ENCODE measurements around the gene TMBIM4.
"Not testable (repeated sequence)": the region's sequence is repeated elsewhere in the genome, so short reads cannot be mapped to it uniquely, and the experiment has no call there.

TMBIM4 gene

GRCh38 chr12:66184822-66185221, 15.0 kb upstream of the TMBIM4 start:
- not testable (repeated sequence) for DNase-seq, ATAC-seq

- ATAC-seq: no peak
- DNase-seq: no peak
These were observed 13.2 kb upstream of the TMBIM4 start for GRCh38 chr12:66182956-66183355.

DNA sequence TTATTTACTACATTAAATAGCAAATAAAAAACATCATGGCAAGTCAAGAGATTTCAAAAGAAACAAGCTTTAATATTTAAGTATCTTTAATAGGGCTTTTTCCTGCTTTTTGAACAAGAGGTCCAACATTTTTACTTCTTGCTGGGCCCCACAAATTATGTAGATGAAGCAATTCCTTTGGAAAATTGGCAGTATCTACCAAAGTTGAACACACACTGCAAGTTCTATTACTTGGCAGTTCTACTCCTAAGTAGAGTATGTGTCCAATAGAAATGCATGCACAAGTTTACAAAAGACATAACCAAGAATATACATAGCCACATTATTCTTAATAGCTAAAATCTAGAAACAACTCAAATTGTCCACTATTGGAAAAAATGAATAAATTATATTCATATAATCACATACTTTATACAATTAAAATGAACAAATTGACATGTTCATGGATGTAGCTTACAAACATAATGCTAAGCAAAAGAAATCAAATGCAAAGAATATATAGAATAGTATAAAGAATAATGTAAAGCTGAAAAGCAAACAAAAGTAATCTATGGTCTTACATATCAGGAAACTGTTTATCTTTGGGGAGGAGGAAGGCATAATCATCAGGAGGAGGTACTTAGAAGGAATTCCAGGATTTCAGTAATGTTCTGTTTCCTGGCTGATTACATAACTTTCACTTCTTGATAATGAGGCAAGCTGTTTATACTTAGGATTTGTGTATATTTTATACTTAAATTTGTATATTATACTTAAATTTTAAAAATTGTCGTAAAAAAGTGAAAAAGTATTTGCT, 6.5 kb upstream of the TMBIM4 start:
- ATAC-seq (no peak), DNase-seq (no peak)

DNA sequence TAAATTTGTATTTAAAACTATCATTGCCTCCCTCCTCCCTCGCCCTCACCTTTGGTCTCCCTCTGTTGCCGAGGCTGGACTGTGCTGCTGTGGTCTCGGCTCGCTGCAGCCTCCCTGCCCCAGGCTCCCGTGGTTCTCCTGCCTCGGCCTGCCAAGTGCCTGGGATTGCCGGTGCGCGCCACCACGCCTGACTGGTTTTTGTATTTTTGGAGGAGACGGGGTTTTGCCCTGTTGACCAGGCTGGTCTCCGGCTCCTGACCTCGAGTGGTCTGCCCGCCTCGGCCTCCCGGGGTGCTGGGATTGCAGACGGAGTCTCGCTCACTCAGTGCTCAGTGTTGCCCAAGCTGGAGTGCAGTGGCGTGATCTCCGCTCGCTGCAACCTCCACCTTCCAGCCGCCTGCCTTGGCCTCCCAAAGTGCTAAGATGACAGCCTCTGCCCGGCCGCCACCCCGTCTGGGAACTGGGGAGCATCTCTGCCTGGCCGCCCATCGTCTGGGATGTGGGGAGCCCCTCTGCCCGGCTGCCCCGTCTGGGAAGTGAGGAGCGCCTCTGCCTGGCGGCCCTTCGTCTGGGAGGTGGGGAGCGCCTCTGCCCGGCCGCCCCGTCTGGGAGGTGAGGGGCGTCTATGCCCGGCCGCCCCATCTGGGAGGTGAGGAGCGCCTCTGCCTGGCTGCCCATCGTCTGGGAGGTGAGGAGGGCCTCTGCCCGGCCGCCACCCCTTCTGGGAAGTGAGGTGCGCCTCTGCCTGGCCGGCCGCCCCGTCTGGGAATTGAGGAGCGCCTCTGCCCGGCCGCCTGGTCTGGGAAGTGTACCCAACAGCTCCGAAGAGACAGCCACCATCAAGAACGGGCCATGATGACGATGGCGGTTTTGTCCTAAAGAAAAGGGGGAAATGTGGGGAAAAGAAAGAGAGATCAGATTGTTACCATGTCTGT, 4.9 kb upstream of the TMBIM4 start:
- ATAC-seq, DNase-seq: not testable (repeated sequence)

DNA sequence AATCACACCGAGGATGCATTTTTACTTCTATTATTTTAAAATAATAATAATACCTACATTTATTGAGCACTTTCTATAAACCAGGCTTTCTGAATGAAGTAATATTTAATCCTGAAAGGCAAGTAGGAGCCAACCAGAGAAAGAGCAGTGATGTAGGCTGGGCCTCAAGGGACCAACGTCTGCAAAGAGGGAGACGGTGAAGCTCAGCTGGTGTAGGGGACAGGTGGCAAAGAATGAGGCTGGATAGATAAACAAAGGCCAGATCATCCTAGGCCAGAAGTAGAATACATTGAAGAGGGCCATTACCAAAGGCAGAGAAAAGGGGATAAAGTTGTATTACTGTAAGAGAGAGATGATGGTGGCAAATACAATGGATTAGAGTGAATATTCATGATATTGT, 810 bp upstream of the TMBIM4 start:
- ATAC-seq: no peak
- no peak for DNase-seq

DNA sequence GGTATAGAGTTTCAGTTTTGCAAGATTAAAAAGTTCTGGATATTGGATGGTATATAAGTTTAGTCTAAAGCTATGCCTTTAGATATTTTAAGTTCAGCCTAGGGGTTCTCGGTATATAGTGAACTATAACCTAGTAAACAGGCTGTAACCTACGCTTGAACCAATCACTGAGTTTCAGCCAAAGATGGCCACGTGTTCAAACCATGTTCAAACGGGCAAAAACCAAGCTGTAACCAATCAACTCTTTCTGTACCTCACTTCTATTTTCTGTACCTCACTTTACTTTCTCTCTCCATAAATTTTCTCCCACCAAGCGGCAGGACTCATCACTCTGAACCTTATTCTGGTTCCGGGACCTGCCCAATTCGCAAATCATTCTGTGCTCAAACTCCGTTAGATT, 1.4 kb downstream of the TMBIM4 start:
- ATAC-seq: no peak

DNA sequence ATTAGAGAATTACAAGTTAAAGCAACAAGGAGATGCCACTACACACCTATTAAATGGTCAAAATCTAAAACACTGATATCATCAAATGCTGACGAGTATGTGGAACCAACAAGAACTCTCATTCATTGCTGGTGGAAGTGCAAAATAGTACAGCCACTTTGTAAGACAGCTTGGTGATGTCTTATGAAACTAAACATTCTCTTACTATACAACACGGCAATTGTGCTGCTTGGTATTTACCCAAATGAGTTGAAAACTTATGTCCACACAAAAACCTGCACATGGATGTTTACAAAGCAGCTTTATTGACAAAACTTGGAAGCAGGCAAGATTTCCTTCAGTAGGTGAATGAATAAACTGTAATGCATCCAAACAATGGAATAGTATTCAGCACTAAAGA, 3.2 kb downstream of the TMBIM4 start:
- DNase-seq (no peak), ATAC-seq (no peak)

More for the DNA sequence above, 1.4 kb downstream of the TMBIM4 start:
- DNase-seq: no peak

GRCh38 chr12:66165141-66165540, 4.7 kb downstream of the TMBIM4 start:
- ATAC-seq (no peak), DNase-seq (no peak)

DNA sequence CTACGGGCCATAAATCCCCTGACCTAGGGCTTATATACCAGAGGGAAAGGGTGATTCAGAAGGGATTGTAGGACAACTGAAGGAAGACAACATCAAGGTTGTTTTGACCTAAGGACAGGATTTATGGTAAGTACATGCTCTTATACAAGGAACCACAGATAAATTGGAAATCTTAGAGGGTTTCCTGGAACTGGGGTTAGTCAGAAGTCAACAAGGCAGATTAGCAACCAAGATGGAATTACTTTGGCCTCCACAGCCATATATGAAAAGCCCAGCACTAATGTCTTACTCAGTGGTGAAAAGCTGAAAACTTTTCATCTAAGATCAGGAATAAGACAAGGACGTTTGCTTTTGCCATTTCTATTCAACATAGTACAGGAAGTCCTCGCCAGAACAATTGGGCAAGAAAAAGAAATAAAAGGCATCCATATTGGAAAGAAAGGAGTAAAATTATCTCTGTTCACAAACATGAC, 5.4 kb downstream of the TMBIM4 start:
- ATAC-seq: no peak
- DNase-seq: no peak

DNA sequence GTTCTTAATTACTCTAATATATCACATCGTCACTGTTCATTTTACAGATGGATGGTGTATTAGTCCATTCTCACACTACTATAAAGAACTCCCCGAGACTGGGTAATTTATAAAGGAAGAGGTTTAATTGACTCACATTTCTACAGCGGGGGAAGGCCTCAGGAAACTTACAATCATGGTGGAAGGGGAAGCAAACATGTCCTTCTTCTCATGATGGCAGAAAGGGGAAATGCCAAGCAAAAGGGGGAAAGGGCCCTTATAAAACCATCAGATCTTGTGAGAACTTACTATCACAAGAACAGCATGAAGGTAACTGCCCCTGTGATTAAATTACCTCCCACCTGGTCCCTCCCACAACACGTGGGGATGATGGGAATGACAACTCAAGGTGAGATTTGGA, 6.5 kb downstream of the TMBIM4 start:
- ATAC-seq: no peak

GRCh38 chr12:66162701-66163100, 7.1 kb downstream of the TMBIM4 start:
- ATAC-seq (no peak), DNase-seq (no peak)

More for the DNA sequence above, 6.5 kb downstream of the TMBIM4 start:
- DNase-seq: no peak

DNA sequence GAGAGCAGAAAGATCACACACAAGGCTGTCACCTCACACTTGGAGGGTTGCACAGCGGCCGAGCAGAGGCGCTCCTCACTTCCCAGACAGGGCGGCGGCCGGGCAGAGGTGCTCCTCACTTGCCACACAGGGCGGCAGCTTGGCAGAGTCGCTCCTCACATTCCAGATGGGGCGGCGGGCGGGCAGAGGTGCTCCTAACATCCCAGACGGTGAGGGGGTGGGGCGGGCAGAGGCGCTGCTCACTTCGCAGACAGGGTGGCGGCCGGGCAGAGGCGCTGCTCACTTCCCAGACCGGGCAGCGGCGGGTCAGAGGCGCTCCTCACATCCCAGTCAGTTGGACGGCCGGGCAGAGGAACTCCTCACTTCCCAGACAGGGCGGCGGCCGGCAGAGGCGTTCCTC, 9.1 kb downstream of the TMBIM4 start:
- DNase-seq: no peak
- no peak for ATAC-seq

DNA sequence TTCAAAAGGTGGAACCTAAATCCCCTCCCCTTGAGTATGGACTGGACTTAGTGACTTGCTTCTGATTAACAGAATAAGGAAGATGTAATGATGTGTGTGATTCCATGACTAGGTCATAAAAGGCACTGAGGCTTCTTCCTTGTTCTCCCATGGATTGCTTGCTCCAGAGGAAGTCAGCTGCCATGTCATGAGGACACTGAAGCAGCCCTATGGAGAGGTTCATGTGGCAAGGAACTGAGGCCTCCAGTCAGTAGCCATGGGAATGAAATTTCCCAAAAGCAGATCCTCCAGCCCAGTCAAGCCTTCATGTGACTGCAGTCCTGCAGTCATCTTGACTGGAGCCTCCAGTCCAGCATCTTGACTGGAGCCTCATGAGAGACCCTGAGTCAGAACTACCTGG, 10.7 kb downstream of the TMBIM4 start:
- DNase-seq (no peak), ATAC-seq (no peak)

DNA sequence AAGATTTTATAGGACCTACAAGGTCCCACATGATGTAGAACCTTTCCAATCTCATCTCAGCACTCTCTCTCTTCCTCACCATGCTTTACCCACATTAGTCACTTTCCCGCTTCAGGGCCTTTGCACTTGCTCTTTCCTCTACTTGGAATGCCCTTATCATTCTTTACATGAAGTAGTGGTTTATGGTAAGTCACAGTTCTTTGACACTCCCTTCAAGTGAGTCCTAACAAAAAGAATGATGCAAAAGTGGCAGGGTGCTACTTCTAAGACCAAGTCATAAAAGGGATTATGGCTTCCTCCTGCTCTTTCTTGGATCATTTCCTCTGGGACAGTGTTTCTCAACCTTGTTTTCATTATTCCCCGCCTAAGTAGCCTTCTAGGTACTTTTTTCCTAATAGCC, 13.1 kb downstream of the TMBIM4 start:
- no peak for ATAC-seq
- DNase-seq: no peak

DNA sequence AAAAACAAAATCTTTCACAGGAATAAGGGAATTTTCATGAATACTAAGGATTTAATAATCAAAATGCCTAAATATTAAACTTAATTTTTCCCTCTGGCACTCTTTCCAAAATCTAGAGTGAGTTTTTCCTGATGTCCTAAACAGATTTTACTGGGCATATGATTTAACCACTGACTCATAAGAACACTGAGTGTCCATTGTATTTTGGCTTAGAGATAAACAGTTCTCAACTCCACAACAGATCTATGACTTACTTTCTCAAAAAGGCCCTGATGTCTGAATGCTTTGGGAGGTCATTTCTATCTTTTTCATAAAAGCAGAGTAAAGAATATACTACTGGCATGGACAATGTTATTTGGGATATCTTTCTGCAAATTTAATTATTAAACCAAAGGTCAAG, 15.0 kb downstream of the TMBIM4 start:
- DNase-seq: no peak
- ATAC-seq: no peak

- no peak for DNase-seq
- no peak for ATAC-seq
These were observed 17.1 kb downstream of the TMBIM4 start for GRCh38 chr12:66152732-66153131.

DNA sequence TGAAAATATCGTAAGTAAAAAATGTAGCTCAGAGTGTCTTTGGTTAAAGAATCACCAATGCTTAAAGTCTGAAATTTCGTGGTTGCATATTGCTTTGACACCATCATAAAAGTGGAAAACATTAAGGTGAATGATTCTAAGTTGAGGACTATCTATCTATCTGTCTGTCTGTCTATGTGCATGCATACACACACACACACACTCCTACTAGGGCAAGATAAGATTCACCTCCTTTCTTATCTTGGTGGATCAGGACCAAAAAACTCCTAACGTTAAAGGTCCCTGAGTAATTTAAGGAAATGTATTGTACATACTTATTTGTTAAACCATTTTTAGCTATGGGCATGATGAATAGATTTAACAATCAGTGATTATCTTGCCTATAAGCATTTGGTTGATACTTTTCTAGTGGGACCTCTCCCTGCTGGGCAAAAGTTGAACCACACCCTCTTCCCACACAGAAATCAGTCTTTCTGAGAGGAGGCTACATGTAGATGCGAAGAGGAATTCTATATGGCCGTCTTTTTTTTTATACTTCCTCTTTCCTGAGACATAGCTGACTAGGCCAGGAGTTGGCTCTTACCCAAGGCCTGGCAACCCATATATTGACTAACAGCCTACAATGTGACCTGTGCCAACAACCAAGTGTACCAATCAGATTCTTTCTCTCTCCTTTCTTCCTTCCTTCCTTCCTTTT, 19.9 kb downstream of the TMBIM4 start:
- ATAC-seq (no peak), DNase-seq (no peak)

- no peak for DNase-seq
- no peak for ATAC-seq
These were observed 24.7 kb downstream of the TMBIM4 start for GRCh38 chr12:66144791-66145754.

GRCh38 chr12:66143868-66144267, 25.9 kb downstream of the TMBIM4 start:
- ATAC-seq (no peak), DNase-seq (no peak)

DNA sequence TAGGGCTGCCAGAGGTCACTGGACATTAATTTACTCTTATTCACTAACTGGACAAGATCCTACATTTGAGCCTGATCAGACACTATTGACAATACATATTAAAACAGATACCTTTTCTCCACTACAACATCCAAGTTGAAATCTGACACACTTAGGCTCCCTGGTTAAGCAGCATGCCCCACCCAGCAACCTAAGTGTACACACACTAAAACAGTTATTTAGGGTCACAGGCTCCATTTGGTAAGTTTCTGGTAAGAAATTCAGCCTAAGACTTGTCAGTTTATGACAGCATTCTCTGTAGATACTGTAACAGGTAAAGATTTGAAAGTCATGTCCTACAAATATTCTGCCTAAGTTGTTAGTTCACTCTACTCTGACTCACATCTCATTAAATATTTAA, 27.0 kb downstream of the TMBIM4 start:
- no peak for DNase-seq
- ATAC-seq: no peak

DNA sequence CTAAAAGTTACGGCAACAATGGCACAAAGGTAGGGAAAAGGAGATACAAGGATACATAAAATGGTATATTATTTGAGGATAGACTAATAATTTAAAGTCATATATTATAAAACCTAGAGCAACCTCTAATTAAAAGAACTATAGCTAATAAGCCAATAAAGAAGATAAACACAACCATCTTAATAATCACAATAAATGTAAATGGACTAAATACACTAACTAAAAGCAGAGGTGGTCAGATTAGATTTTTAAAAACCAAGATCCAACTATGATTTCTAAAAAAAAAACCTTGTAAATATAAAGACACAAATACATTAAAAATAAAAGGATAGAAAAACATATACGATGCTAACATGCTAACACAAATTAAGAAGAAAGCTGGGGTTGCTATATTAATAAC, 28.5 kb downstream of the TMBIM4 start:
- DNase-seq (no peak), ATAC-seq (no peak)

Data from stimulated activated naive CD8-positive, alpha-beta T cell treated with anti-CD3 and anti-CD28 coated beads, Interleukin-15, Interleukin-2, amounts not matched to agents 100 U/mL and 50 U/mL, for 24 hours (primary cell).